Activated CD4-positive, alpha-beta T cell treated with anti-CD3 and anti-CD28 coated beads, Interleukin-2, amount 50 U/mL, for 4 hours (primary cell): ENCODE data around the gene MMP1.

Experiments used
- DNase-seq, 2 experiments: peaks; one replicate each; pipeline ENCODE4 v3.0.0-alpha.2; 2020

Gene MMP1

GRCh38 chr11:102798012-102798746 is at the start of gene MMP1:
Gene MMP1 (minus strand): TSS chr11:102798160. CDS start chr11:102798092, 68 bp downstream.
- no peak for DNase-seq

- DNase-seq, result no peak
Measured at GRCh38 chr11:102846292-102846691, 48.3 kb upstream of the MMP1 start.

GRCh38 chr11:102843489-102843888 is 45.5 kb upstream of the MMP1 start, which contains the start of gene MMP3:
Gene MMP3 (minus strand): TSS chr11:102843609. CDS start chr11:102843546, 63 bp downstream.
- DNase-seq, result no peak

GRCh38 chr11:102842930-102843329 is 45.0 kb upstream of the MMP1 start:
- DNase-seq, result no peak

- no peak for DNase-seq
Measured at GRCh38 chr11:102840018-102840417, 42.1 kb upstream of the MMP1 start.

- no peak for DNase-seq
Measured at GRCh38 chr11:102837646-102838045, 39.7 kb upstream of the MMP1 start.

GRCh38 chr11:102837156-102837555 is 39.2 kb upstream of the MMP1 start:
- DNase-seq, result no peak

GRCh38 chr11:102836290-102836875 is 38.4 kb upstream of the MMP1 start:
- DNase-seq, result no peak

GRCh38 chr11:102833731-102834130 is 35.8 kb upstream of the MMP1 start:
- no peak for DNase-seq

GRCh38 chr11:102832612-102833011 is 34.7 kb upstream of the MMP1 start:
- no peak for DNase-seq

- no peak for DNase-seq
Measured at GRCh38 chr11:102831489-102832440, 33.8 kb upstream of the MMP1 start.

- DNase-seq, result no peak
Measured at GRCh38 chr11:102831128-102831488, 33.1 kb upstream of the MMP1 start.

GRCh38 chr11:102830001-102830727 is 32.2 kb upstream of the MMP1 start:
- no peak for DNase-seq

GRCh38 chr11:102829316-102830000 is 31.5 kb upstream of the MMP1 start:
- DNase-seq, result no peak

- no peak for DNase-seq
Measured at GRCh38 chr11:102824556-102824955, 26.6 kb upstream of the MMP1 start.

- no peak for DNase-seq
Measured at GRCh38 chr11:102819491-102819890, 21.5 kb upstream of the MMP1 start.

GRCh38 chr11:102813484-102813883 is 15.5 kb upstream of the MMP1 start:
- DNase-seq, result no peak

- DNase-seq, result no peak
Measured at GRCh38 chr11:102812188-102812587, 14.2 kb upstream of the MMP1 start.

- DNase-seq, result no peak
Measured at GRCh38 chr11:102810950-102811660, 13.1 kb upstream of the MMP1 start.

GRCh38 chr11:102809971-102810370 is 12.0 kb upstream of the MMP1 start:
- DNase-seq, result no peak

- no peak for DNase-seq
Measured at GRCh38 chr11:102807921-102808320, 10.0 kb upstream of the MMP1 start.

- no peak for DNase-seq
Measured at GRCh38 chr11:102806296-102806695, 8.3 kb upstream of the MMP1 start.
